GM21515 (cell line): ENCODE results near the gene MAST4.

ENCODE experiments used
- ATAC-seq: cut with Tn5 transposase; IDR thresholded peaks from one replicate; pipeline ENCODE4 v1.9.1; 2021; ENCODE audit not compliant: unreplicated experiment

Gene MAST4

DNA sequence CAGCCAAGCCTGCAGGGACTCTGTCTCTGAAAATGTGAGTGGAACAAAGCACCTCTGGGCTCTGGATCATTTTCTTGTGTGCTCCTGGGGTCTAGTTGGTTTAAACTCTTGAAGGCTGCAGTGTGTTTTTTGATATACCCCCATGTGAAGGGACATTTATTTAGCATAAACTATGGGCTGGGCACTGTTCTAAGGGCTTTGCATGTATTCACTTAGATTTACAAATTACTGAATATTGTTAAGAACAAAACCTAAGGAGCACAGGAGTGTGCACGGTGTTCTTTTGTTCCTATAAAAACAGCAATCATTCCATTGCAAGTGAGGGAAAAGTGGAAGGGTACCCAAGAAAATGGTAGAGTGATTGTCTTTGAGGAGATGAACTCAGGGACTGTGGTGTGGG lies 620.4 kb downstream of the MAST4 start:
- ATAC-seq, result no peak
